KMS-11 (cell line): Measurements from ENCODE around the gene ITPRIP.

Experiments used
- H2AFZ ChIP-seq: fragments of 200-600 bp; sonication (generic); 2 replicates; pipeline ENCODE4 v1.6.1; 2016; ENCODE audit warnings: antibody characterized with exemption, mixed run types, low read depth
- H3K27ac ChIP-seq: fragments of 200-600 bp; sonication (generic); 2 replicates; pipeline ENCODE4 v1.6.1; 2016; ENCODE audit warnings: mild to moderate bottlenecking, mixed run types
- H3K27me3 ChIP-seq: fragments of 200-600 bp; sonication (generic); 2 replicates; pipeline ENCODE4 v1.6.1; 2017; ENCODE audit warnings: mild to moderate bottlenecking, low read depth, mixed run types, moderate library complexity; ENCODE audit not compliant: insufficient read depth
- H3K36me3 ChIP-seq: fragments of 200-600 bp; sonication (generic); 2 replicates; pipeline ENCODE4 v1.6.1; 2017; ENCODE audit warnings: mild to moderate bottlenecking, mixed run types; ENCODE audit not compliant: insufficient read depth
- H3K4me1 ChIP-seq: fragments of 200-600 bp; sonication (generic); 2 replicates; pipeline ENCODE4 v1.6.1; 2016; ENCODE audit warnings: mild to moderate bottlenecking, low read depth, mixed run types; ENCODE audit not compliant: poor library complexity, severe bottlenecking
- H3K4me2 ChIP-seq: fragments of 200-600 bp; sonication (generic); 2 replicates; pipeline ENCODE4 v1.7.0; 2016; ENCODE audit warnings: mild to moderate bottlenecking, mixed run types
- H3K4me3 ChIP-seq: fragments of 200-600 bp; sonication (generic); IDR thresholded peaks from 2 replicates; pipeline ENCODE4 v1.6.1; 2017; ENCODE audit warnings: low read depth, low read length, mixed read lengths; ENCODE audit not compliant: insufficient read depth
- H3K79me2 ChIP-seq: fragments of 200-600 bp; sonication (generic); 2 replicates; pipeline ENCODE4 v1.6.1; 2016; ENCODE audit warnings: low read depth, mixed run types; ENCODE audit not compliant: insufficient read depth
- H3K9ac ChIP-seq: fragments of 200-600 bp; sonication (generic); 2 replicates; pipeline ENCODE4 v1.6.1; 2016; ENCODE audit warnings: mild to moderate bottlenecking, mixed run types
- H4K20me1 ChIP-seq: fragments of 200-600 bp; sonication (generic); 2 replicates; pipeline ENCODE4 v1.6.1; 2016; ENCODE audit warnings: mild to moderate bottlenecking, mixed run types; ENCODE audit not compliant: insufficient read depth
- CTCF ChIP-seq: fragments of 200-600 bp; sonication (generic); conservative IDR thresholded peaks from 2 replicates; pipeline ENCODE4 v1.6.1; 2017; ENCODE audit warnings: low read depth, mild to moderate bottlenecking, antibody characterized with exemption, low read length, moderate library complexity, mixed read lengths

Gene ITPRIP

GRCh38 chr10:104374591-104374990, 36.3 kb upstream of the ITPRIP start:
- Histone ChIP-seq H4K20me1 (no peaks in the 10 kb centered on the region), H3K4me2 (no peak overlapping the region), H3K4me1 (no peaks in the 10 kb centered on the region), H3K79me2 (no peaks in the 10 kb centered on the region), H3K27ac (no peak overlapping the region), H3K4me3 (no peak overlapping the region), H2AFZ (no peak overlapping the region), H3K36me3 (no peaks in the 10 kb centered on the region), H3K27me3 (no peaks in the 10 kb centered on the region), H3K9ac (no peak overlapping the region)
- TF ChIP-seq CTCF = no peak

- Histone ChIP-seq H3K27me3 (no peaks in the 10 kb centered on the region), H2AFZ (no peak overlapping the region), H3K79me2 (no peaks in the 10 kb centered on the region), H3K4me3 (no peak overlapping the region), H3K36me3 (no peaks in the 10 kb centered on the region), H3K4me2 (no peak overlapping the region), H4K20me1 (no peaks in the 10 kb centered on the region), H3K27ac (no peak overlapping the region), H3K4me1 (no peaks in the 10 kb centered on the region), H3K9ac (no peak overlapping the region)
- no peak for TF ChIP-seq CTCF
Measured at GRCh38 chr10:104371753-104372152, 33.5 kb upstream of the ITPRIP start.

GRCh38 chr10:104368381-104368780, 30.1 kb upstream of the ITPRIP start:
- Histone ChIP-seq H4K20me1 (no peaks in the 10 kb centered on the region), H3K27ac (no peak overlapping the region), H3K9ac (no peak overlapping the region), H3K27me3 (no peaks in the 10 kb centered on the region), H3K79me2 (no peaks in the 10 kb centered on the region), H2AFZ (no peak overlapping the region), H3K4me3 (no peak overlapping the region), H3K36me3 (no peaks in the 10 kb centered on the region), H3K4me1 (no peaks in the 10 kb centered on the region), H3K4me2 (no peak overlapping the region)
- TF ChIP-seq CTCF = no peak

- Histone ChIP-seq H4K20me1 (no peaks in the 10 kb centered on the region), H2AFZ (no peak overlapping the region), H3K27ac (no peak overlapping the region), H3K27me3 (no peaks in the 10 kb centered on the region), H3K79me2 (no peaks in the 10 kb centered on the region), H3K9ac (no peak overlapping the region), H3K4me3 (no peak overlapping the region), H3K4me1 (no peaks in the 10 kb centered on the region), H3K36me3 (no peaks in the 10 kb centered on the region), H3K4me2 (no peak overlapping the region)
- no peak for TF ChIP-seq CTCF
Measured at GRCh38 chr10:104367904-104368303, 29.6 kb upstream of the ITPRIP start.

- Histone ChIP-seq H3K4me3 (no peak overlapping the region), H3K27me3 (no peaks in the 10 kb centered on the region), H4K20me1 (no peaks in the 10 kb centered on the region), H3K27ac (no peak overlapping the region), H3K9ac (no peak overlapping the region), H3K4me2 (no peak overlapping the region), H3K4me1 (no peaks in the 10 kb centered on the region), H3K79me2 (no peaks in the 10 kb centered on the region), H3K36me3 (no peaks in the 10 kb centered on the region), H2AFZ (no peak overlapping the region)
- TF ChIP-seq CTCF = no peak
Measured at GRCh38 chr10:104359811-104360210, 21.5 kb upstream of the ITPRIP start.
